SK-N-SH treated with all-trans-retinoic acid at 6 μM for 48 hours (cell line): Measurements from ENCODE around the gene PDE9A.

Experiments
- ATAC-seq: fragments of 200-7000 bp; cut with Tn5 transposase; 3 replicates; pipeline ENCODE4 v1.9.1; 2020; ENCODE audit warnings: mild to moderate bottlenecking, moderate library complexity
- ARNTL ChIP-seq: fragments of 450-650 bp; formaldehyde crosslinking; IDR thresholded peaks from 2 replicates; pipeline ENCODE4 v1.5.0; 2020; ENCODE audit warnings: low read depth, mild to moderate bottlenecking, moderate library complexity, borderline replicate concordance
- BACH2 ChIP-seq: fragments of 250-450 bp; sonication (Bioruptor Pico); IDR thresholded peaks from 2 replicates; pipeline ENCODE4 v1.9.0; 2021; ENCODE audit warnings: mild to moderate bottlenecking, borderline replicate concordance
- CSDC2 ChIP-seq: fragments of 250-450 bp; sonication (Bioruptor Pico); IDR thresholded peaks from 2 replicates; pipeline ENCODE4 v1.5.0; 2020; ENCODE audit warnings: mild to moderate bottlenecking, moderate library complexity
- ESRRG ChIP-seq: fragments of 250-450 bp; sonication (Bioruptor Pico); IDR thresholded peaks from 2 replicates; pipeline ENCODE4 v1.6.1; 2021; ENCODE audit warnings: mild to moderate bottlenecking
- GLIS3 ChIP-seq: fragments of 250-450 bp; sonication (Bioruptor Pico); IDR thresholded peaks from 2 replicates; pipeline ENCODE4 v1.5.0; 2020; ENCODE audit warnings: mild to moderate bottlenecking, moderate library complexity
- ISL1 ChIP-seq: fragments of 250-450 bp; sonication (Bioruptor Pico); IDR thresholded peaks from 2 replicates; pipeline ENCODE4 v2.1.2; 2022; ENCODE audit warnings: mild to moderate bottlenecking, moderate library complexity
- OSR1 ChIP-seq: fragments of 250-450 bp; sonication (Bioruptor Pico); IDR thresholded peaks from 2 replicates; pipeline ENCODE4 v1.8.0; 2022; ENCODE audit warnings: moderate library complexity, mild to moderate bottlenecking, inconsistent platforms
- PPARA ChIP-seq: fragments of 250-450 bp; sonication (Bioruptor Pico); IDR thresholded peaks from 2 replicates; pipeline ENCODE4 v1.5.0; 2020; ENCODE audit warnings: mild to moderate bottlenecking, borderline replicate concordance
- RARB ChIP-seq: fragments of 250-450 bp; sonication (Bioruptor Pico); IDR thresholded peaks from 2 replicates; pipeline ENCODE4 v1.8.0; 2021; ENCODE audit warnings: mild to moderate bottlenecking, moderate library complexity
- SNAI2 ChIP-seq: fragments of 250-450 bp; sonication (Bioruptor Pico); IDR thresholded peaks from 2 replicates; pipeline ENCODE4 v1.5.0; 2020; ENCODE audit warnings: mild to moderate bottlenecking, moderate library complexity
- TCF4 ChIP-seq: fragments of 250-450 bp; sonication (Bioruptor Pico); IDR thresholded peaks from 2 replicates; pipeline ENCODE4 v1.8.0; 2021; ENCODE audit warnings: mild to moderate bottlenecking, moderate library complexity, borderline replicate concordance
- TOX ChIP-seq: fragments of 250-450 bp; sonication (Bioruptor Pico); IDR thresholded peaks from 2 replicates; pipeline ENCODE4 v1.8.0; 2021; ENCODE audit warnings: mild to moderate bottlenecking, moderate library complexity, borderline replicate concordance
- ZC3H10 ChIP-seq: fragments of 250-450 bp; sonication (Bioruptor Pico); IDR thresholded peaks from 2 replicates; pipeline ENCODE4 v1.5.1; 2021; ENCODE audit warnings: mild to moderate bottlenecking, moderate library complexity
- ZFP3 ChIP-seq: fragments of 250-450 bp; sonication (Bioruptor Pico); IDR thresholded peaks from 2 replicates; pipeline ENCODE4 v1.5.0; 2020; ENCODE audit warnings: mild to moderate bottlenecking, moderate library complexity
- ZFP30 ChIP-seq: fragments of 450-650 bp; formaldehyde crosslinking; IDR thresholded peaks from 2 replicates; pipeline ENCODE4 v1.5.0; 2022; ENCODE audit warnings: mild to moderate bottlenecking, moderate library complexity
- ZNF565 ChIP-seq: fragments of 450-650 bp; formaldehyde crosslinking; conservative IDR thresholded peaks from 2 replicates; pipeline ENCODE4 v1.5.0; 2020; ENCODE audit warnings: low read depth, mild to moderate bottlenecking, moderate library complexity
- ZNF70 ChIP-seq: fragments of 450-650 bp; formaldehyde crosslinking; IDR thresholded peaks from 2 replicates; pipeline ENCODE4 v1.5.0; 2020; ENCODE audit warnings: mild to moderate bottlenecking, moderate library complexity
- TF ChIP-seq, protein P1 (sequence below): fragments of 250-450 bp; sonication (Bioruptor Pico); IDR thresholded peaks from 2 replicates; pipeline ENCODE4 v1.5.1; 2021; ENCODE audit warnings: mild to moderate bottlenecking, moderate library complexity
- TF ChIP-seq, protein P2 (sequence below): fragments of 250-450 bp; sonication (Bioruptor Pico); IDR thresholded peaks from 2 replicates; pipeline ENCODE4 v1.5.0; 2020; ENCODE audit warnings: mild to moderate bottlenecking, moderate library complexity
- TF ChIP-seq, protein P3 (sequence below): fragments of 250-450 bp; sonication (Bioruptor Pico); IDR thresholded peaks from 2 replicates; pipeline ENCODE4 v1.8.0; 2020; ENCODE audit warnings: mild to moderate bottlenecking, moderate library complexity, borderline replicate concordance
- TF ChIP-seq, protein P4 (sequence below): fragments of 250-450 bp; sonication (Bioruptor Pico); IDR thresholded peaks from 2 replicates; pipeline ENCODE4 v1.8.0; 2021; ENCODE audit warnings: low read depth, mild to moderate bottlenecking, moderate library complexity, borderline replicate concordance

Gene PDE9A

DNA sequence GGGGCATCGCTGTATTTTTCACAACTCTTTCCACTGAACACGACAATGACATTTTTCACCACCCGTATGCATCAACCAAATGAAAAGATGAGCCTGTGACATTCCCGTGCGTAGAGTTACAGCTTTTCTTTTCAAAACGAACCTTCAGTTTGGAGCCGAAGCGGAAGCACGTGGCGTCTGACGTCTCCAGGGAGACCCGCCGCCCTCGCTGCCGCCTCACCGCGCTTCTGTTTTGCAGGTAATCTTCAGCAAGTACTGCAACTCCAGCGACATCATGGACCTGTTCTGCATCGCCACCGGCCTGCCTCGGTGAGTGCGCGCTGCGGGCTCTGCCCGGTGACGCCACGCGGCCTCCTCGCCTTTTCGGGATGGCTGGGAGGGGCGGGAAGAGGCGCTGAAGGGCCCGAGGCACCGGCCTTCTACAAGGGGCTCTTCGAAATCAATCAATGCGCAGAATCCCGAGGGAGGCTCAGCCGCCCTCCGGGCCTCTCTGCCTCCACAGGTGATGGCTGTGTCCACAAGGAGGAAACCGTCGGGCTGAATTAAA, 32.6 kb downstream of the PDE9A start (continued):
- TF ChIP-seq PPARA (CRISPR knock-in tag): no peak
- TF ChIP-seq, protein P1, sequence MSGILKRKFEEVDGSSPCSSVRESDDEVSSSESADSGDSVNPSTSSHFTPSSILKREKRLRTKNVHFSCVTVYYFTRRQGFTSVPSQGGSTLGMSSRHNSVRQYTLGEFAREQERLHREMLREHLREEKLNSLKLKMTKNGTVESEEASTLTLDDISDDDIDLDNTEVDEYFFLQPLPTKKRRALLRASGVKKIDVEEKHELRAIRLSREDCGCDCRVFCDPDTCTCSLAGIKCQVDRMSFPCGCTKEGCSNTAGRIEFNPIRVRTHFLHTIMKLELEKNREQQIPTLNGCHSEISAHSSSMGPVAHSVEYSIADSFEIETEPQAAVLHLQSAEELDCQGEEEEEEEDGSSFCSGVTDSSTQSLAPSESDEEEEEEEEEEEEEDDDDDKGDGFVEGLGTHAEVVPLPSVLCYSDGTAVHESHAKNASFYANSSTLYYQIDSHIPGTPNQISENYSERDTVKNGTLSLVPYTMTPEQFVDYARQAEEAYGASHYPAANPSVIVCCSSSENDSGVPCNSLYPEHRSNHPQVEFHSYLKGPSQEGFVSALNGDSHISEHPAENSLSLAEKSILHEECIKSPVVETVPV (CRISPR knock-in tag): no peak
- no peak for TF ChIP-seq ZC3H10
- no peak for TF ChIP-seq ZNF565 (CRISPR knock-in tag)
- no peak for TF ChIP-seq CSDC2

DNA sequence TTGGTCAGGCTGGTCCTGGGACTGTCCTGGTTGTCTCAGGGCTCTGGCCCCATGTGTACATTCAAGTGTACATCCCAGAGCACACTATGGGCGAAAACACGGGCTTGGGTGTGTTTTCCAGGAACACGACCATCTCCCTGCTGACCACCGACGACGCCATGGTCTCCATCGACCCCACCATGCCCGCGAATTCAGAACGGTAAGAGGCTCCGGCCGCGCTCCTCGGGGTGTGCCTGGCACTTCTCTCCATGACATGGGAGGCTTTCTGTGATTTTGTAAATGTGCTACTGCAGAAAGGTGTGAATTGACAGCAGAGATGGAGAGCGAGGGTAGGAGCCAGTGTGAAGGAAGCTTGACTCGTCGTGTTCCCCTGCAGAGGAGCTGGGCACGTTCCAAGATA, 34.4 kb downstream of the PDE9A start:
- ATAC-seq: no peak
- no peak for TF ChIP-seq SNAI2 (CRISPR knock-in tag)
- TF ChIP-seq ZNF565 (CRISPR knock-in tag): no peak
- TF ChIP-seq, protein P2, sequence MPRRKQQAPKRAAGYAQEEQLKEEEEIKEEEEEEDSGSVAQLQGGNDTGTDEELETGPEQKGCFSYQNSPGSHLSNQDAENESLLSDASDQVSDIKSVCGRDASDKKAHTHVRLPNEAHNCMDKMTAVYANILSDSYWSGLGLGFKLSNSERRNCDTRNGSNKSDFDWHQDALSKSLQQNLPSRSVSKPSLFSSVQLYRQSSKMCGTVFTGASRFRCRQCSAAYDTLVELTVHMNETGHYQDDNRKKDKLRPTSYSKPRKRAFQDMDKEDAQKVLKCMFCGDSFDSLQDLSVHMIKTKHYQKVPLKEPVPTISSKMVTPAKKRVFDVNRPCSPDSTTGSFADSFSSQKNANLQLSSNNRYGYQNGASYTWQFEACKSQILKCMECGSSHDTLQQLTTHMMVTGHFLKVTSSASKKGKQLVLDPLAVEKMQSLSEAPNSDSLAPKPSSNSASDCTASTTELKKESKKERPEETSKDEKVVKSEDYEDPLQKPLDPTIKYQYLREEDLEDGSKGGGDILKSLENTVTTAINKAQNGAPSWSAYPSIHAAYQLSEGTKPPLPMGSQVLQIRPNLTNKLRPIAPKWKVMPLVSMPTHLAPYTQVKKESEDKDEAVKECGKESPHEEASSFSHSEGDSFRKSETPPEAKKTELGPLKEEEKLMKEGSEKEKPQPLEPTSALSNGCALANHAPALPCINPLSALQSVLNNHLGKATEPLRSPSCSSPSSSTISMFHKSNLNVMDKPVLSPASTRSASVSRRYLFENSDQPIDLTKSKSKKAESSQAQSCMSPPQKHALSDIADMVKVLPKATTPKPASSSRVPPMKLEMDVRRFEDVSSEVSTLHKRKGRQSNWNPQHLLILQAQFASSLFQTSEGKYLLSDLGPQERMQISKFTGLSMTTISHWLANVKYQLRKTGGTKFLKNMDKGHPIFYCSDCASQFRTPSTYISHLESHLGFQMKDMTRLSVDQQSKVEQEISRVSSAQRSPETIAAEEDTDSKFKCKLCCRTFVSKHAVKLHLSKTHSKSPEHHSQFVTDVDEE (CRISPR knock-in tag): no peak
- no peak for TF ChIP-seq RARB (CRISPR knock-in tag)
- no peak for TF ChIP-seq ZNF70
- no peak for TF ChIP-seq ZFP30 (CRISPR knock-in tag)
- no peak for TF ChIP-seq BACH2 (CRISPR knock-in tag)
- TF ChIP-seq ARNTL (CRISPR knock-in tag): no peak
- no peak for TF ChIP-seq TCF4 (CRISPR knock-in tag)
- TF ChIP-seq ZFP3 (CRISPR knock-in tag): no peak
- TF ChIP-seq TOX (CRISPR knock-in tag): no peak
- TF ChIP-seq, all 23 proteins: peak for 0

DNA sequence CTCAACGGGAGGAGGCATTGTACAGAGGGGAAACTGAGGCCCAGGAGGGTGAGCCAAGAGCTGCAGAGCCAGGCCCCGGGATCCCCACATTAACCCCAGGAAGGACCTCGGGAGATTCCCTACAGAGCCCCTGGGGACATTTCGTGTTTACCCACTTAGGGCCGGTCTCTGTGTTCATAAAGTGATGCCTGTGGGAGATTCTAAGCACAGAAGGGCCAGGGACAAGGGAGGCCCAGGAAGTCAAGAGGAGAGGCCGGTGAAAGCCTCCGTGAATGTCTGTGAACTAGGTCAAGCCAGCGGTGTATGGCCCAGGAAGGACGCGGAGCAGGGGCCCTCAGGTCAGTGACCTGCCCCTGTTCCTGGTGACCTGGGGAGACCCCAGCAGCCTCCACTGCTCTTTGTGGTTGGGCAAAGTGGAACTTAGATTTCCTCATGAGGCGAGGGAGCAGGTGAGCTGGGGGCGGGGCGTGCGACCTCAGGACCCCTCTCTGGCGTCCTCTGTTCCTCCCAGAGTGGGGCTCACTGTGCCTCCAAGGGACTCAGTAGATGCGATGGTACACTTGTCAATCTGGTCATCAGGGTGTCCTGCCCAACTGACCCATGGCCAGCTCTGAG, 34.9 kb downstream of the PDE9A start:
- TF ChIP-seq ISL1 (CRISPR knock-in tag): no peak
- no peak for TF ChIP-seq SNAI2 (CRISPR knock-in tag)
- no peak for TF ChIP-seq ESRRG (CRISPR knock-in tag)
- TF ChIP-seq ZC3H10: no peak
- no peak for TF ChIP-seq ZFP30 (CRISPR knock-in tag)
- TF ChIP-seq, protein P1 (CRISPR knock-in tag): no peak
- TF ChIP-seq ARNTL (CRISPR knock-in tag): no peak
- TF ChIP-seq ZNF70: no peak
- TF ChIP-seq, protein P3, sequence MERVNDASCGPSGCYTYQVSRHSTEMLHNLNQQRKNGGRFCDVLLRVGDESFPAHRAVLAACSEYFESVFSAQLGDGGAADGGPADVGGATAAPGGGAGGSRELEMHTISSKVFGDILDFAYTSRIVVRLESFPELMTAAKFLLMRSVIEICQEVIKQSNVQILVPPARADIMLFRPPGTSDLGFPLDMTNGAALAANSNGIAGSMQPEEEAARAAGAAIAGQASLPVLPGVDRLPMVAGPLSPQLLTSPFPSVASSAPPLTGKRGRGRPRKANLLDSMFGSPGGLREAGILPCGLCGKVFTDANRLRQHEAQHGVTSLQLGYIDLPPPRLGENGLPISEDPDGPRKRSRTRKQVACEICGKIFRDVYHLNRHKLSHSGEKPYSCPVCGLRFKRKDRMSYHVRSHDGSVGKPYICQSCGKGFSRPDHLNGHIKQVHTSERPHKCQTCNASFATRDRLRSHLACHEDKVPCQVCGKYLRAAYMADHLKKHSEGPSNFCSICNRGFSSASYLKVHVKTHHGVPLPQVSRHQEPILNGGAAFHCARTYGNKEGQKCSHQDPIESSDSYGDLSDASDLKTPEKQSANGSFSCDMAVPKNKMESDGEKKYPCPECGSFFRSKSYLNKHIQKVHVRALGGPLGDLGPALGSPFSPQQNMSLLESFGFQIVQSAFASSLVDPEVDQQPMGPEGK (CRISPR knock-in tag): no peak
- no peak for TF ChIP-seq GLIS3 (CRISPR knock-in tag)
- TF ChIP-seq BACH2 (CRISPR knock-in tag): no peak
- TF ChIP-seq TCF4 (CRISPR knock-in tag): no peak
- TF ChIP-seq, protein P4, sequence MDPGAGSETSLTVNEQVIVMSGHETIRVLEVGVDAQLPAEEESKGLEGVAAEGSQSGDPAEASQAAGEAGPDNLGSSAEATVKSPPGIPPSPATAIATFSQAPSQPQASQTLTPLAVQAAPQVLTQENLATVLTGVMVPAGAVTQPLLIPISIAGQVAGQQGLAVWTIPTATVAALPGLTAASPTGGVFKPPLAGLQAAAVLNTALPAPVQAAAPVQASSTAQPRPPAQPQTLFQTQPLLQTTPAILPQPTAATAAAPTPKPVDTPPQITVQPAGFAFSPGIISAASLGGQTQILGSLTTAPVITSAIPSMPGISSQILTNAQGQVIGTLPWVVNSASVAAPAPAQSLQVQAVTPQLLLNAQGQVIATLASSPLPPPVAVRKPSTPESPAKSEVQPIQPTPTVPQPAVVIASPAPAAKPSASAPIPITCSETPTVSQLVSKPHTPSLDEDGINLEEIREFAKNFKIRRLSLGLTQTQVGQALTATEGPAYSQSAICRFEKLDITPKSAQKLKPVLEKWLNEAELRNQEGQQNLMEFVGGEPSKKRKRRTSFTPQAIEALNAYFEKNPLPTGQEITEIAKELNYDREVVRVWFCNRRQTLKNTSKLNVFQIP: no peak
- TF ChIP-seq PPARA (CRISPR knock-in tag): no peak
- no peak for TF ChIP-seq OSR1

More for the DNA sequence above, 34.9 kb downstream of the PDE9A start:
- ATAC-seq: no peak
